ENCODE results near the gene FMN1. TPM values are rescaled to one million over a fixed set of nuclear protein-coding genes. Genes with fewer than 3 reads are reported as not detected.

Gene FMN1
- total and polyA plus RNA-seq, 2 of the 13 experiments (the other 11 are each of a cell fraction or from before 2014, with no cell fraction given) = 0.20 to 0.60 TPM

GRCh38 chr15:33009026-33009425 lies 185.5 kb downstream of the FMN1 start:
- H3K79me2 ChIP-seq (ENCODE audit: insufficient read depth, low read length) = no peaks in the 10 kb centered on the region
- no peak overlapping the region for H3K9ac ChIP-seq (ENCODE audit: insufficient read depth, low read depth, low read length)
- POLR2A ChIA-PET = no interaction called here
- no peaks in the 10 kb centered on the region for H4K20me1 ChIP-seq (ENCODE audit: insufficient read depth, low read length)
- H2AFZ ChIP-seq (ENCODE audit: low read length) = no peak overlapping the region
- intact Hi-C loops (cut with micrococcal nuclease; ENCODE audit: unreplicated experiment) (loop anchor here (5.0 kb wide), 1 partner anchor 123 kb away; no protein-coding TSS in a partner anchor), in situ Hi-C loops (cut with HindIII; ENCODE audit: extremely low pct_ligation_motif_present, low pct_unique_long_range_greater_than_20kb) (no loop called here)
- no peak for DNase-seq (ENCODE audit: low spot score)
- no peaks in the 10 kb centered on the region for H3K9me3 ChIP-seq (ENCODE audit: low read length)
- no peaks in the 10 kb centered on the region for H3K4me1 ChIP-seq (ENCODE audit: insufficient read depth, low read length)
- H3K27me3 ChIP-seq (ENCODE audit: control insufficient read depth in 1 of 2, insufficient read depth in 2 of 2, low read length in 2 of 2) = no peaks in the 10 kb centered on the region
- TF ChIP-seq ZNF503 (CRISPR knock-in tag; IDR thresholded peaks at IDR 0.05) (no peak), ZNF564 (CRISPR knock-in tag; IDR thresholded peaks at IDR 0.05) (no peak), MXD1 (CRISPR knock-in tag; IDR thresholded peaks at IDR 0.05) (no peak), ZNF782 (CRISPR knock-in tag; IDR thresholded peaks at IDR 0.05; ENCODE audit: borderline replicate concordance) (no peak), SALL2 (CRISPR knock-in tag; IDR thresholded peaks at IDR 0.05) (no peak), HDAC1 (CRISPR knock-in tag; IDR thresholded peaks at IDR 0.05) (no peak), GMEB1 (CRISPR knock-in tag; IDR thresholded peaks at IDR 0.05; ENCODE audit: borderline replicate concordance) (no peak), RARG (CRISPR knock-in tag; IDR thresholded peaks at IDR 0.05; ENCODE audit: low read depth) (no peak), RFXAP (CRISPR knock-in tag; IDR thresholded peaks at IDR 0.05; ENCODE audit: borderline replicate concordance) (no peak), ZNF543 (CRISPR knock-in tag; IDR thresholded peaks at IDR 0.05) (no peak), TGIF2 (CRISPR knock-in tag; IDR thresholded peaks at IDR 0.05) (no peak), ISX (CRISPR knock-in tag; conservative IDR thresholded peaks at IDR 0.05) (no peak), ZMYM4 (CRISPR knock-in tag; IDR thresholded peaks at IDR 0.05) (no peak)
- FAIRE-seq = no peak
- CTCF ChIA-PET (ENCODE audit: low intra/inter-chr PET ratio, low total read pairs) = no interaction called here
- WGBS (ENCODE audit: low lambda C conversion rate) = 26% methylated on average over 5 of the region's 5 CpGs
- H3K36me3 ChIP-seq (replicated peaks in 1 of 2; ENCODE audit: control insufficient read depth in 1 of 2, insufficient read depth in 2 of 2, low read length in 2 of 2) = no peaks in the 10 kb centered on the region
- H3K4me2 ChIP-seq (ENCODE audit: low read depth, low read length) = no peak overlapping the region
- no peak overlapping the region for H3K4me3 ChIP-seq (replicated peaks in 1 of 3; ENCODE audit: insufficient read depth in 1 of 3, low read depth in 2 of 3, low read length in 3 of 3)
- BruUV-seq (replicated peaks) = no TSS peak
- ATAC-seq = no peak
- no peak overlapping the region for H3K27ac ChIP-seq (ENCODE audit: extremely low read length, insufficient read depth, low read length)

Data from HepG2 (cell line).